ENCODE data around the gene SIL1.
"Not testable (repeated sequence)": the region's sequence is repeated elsewhere in the genome, so short reads cannot be mapped to it uniquely, and the experiment has no call there.

Gene SIL1

DNA sequence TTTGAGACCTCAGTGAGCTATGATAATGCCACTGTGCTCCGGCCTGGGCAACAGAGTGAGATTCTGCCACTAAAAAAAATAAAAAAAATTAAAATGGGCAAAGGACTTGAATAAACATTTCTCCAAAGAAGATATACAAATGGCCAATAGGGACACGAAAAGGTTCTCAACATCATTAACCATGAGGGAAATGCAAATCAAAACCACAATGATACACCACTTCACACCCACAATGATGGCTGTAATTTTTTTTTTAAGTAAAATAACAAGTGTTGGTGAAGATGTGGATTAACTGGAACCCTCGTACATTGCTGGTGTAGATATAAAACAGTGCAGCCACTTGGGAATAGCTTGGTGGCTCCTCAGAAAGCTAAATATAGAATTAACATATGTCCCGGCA is 68.0 kb downstream of the SIL1 start:
- no peak for DNase-seq
- H3K36me3 Mint-ChIP-seq (ENCODE audit: low read depth) = peaks cover 4% of the 10 kb centered on the region
- no peaks in the 10 kb centered on the region for H3K9me3 Mint-ChIP-seq
- no peaks in the 10 kb centered on the region for H3K4me1 Mint-ChIP-seq
- H3K27me3 Mint-ChIP-seq = no peaks in the 10 kb centered on the region
- no peak overlapping the region for H3K27ac Mint-ChIP-seq
- peak; percentile 49 for ATAC-seq
- H3K4me3 Mint-ChIP-seq = no peak overlapping the region

DNA sequence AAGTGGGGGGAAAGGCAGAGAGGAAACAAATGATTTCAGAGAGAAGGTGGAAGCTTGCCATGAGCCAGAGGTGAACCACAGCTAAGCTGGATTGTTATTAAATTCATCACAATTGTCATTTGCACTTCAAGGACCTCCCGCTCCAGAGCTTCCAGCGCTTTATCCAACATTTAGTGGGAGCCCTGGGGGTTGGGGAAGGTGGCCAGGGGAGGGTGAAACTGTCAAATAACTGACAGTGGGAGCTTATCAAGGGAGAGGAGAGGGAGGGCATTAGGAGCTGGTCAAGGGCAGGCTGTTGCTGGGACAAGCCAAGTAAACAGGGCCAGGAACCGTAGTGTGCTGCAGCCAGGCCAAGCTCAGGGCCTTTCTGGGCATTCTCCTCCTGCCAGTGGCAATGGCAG is 71.5 kb downstream of the SIL1 start:
- ATAC-seq (no peak), DNase-seq (no peak)
- H3K9me3 Mint-ChIP-seq = no peaks in the 10 kb centered on the region
- H3K27ac Mint-ChIP-seq = no peak overlapping the region
- H3K36me3 Mint-ChIP-seq (ENCODE audit: low read depth) = peaks cover 16% of the 10 kb centered on the region
- H3K4me1 Mint-ChIP-seq = no peaks in the 10 kb centered on the region
- no peaks in the 10 kb centered on the region for H3K27me3 Mint-ChIP-seq
- no peak overlapping the region for H3K4me3 Mint-ChIP-seq

DNA sequence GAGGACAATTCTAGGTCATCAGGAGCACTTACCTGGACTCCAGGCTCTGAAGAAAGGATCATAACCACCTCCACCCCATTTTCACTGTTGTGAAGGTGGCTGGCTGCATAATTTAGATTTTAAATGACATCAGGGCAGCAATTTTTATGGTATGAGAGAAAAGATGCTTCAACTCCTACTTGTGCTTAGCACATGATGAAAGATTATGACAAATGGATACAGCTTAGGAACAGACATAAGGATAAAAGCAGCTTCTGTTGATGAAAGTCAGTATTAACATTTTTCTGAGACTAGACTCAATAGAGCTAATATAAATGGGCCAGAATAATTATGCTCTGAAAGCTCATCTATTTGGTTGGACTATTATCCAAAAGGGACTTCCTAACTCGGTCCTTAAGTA is 72.2 kb downstream of the SIL1 start:
- ATAC-seq (no peak), DNase-seq (no peak)
- no peaks in the 10 kb centered on the region for H3K27me3 Mint-ChIP-seq
- H3K9me3 Mint-ChIP-seq = no peaks in the 10 kb centered on the region
- H3K27ac Mint-ChIP-seq = no peak overlapping the region
- H3K36me3 Mint-ChIP-seq (ENCODE audit: low read depth) = peaks cover 19% of the 10 kb centered on the region
- no peaks in the 10 kb centered on the region for H3K4me1 Mint-ChIP-seq
- no peak overlapping the region for H3K4me3 Mint-ChIP-seq

DNA sequence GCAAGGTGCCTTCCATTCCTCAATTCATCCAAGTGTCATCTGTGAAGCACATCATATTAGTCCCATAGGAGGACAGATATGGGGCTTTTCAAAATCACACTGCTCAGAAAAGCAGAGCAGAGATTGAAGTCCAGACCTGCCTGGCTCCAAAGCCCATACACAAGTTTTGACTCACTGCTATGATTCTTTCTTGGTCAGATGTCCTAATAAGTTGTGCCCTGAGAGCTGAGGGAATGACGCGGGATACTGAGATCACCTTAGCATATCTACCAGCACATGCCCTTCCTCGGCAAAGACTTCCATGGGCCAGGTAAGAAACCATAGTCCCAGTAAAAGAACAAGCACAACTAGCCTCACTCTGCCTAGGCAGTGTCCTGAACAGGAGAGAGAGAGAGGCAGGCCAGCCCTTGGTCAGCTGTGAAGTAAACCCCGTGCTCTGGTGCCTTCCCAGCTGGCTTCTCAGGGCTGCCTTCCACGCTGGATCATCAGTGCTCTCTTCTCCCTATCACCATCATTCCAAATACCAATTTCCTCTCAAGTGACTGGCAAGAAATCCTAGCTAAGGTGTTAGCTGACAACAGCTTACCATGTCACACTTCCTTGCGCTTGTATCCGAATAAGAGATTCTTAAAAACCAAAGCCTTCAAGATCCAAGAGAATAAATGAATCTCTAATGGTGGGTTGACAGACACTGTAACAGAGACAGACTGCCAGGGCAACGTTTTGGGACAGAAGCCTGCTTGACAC is 73.2 kb downstream of the SIL1 start:
- H3K4me3 Mint-ChIP-seq = no peak overlapping the region
- DNase-seq (no peak), ATAC-seq (no peak)
- H3K36me3 Mint-ChIP-seq (ENCODE audit: low read depth) = peaks cover 22% of the 10 kb centered on the region
- H3K27ac Mint-ChIP-seq = no peak overlapping the region
- no peaks in the 10 kb centered on the region for H3K9me3 Mint-ChIP-seq
- H3K27me3 Mint-ChIP-seq = no peaks in the 10 kb centered on the region
- H3K4me1 Mint-ChIP-seq = no peaks in the 10 kb centered on the region

DNA sequence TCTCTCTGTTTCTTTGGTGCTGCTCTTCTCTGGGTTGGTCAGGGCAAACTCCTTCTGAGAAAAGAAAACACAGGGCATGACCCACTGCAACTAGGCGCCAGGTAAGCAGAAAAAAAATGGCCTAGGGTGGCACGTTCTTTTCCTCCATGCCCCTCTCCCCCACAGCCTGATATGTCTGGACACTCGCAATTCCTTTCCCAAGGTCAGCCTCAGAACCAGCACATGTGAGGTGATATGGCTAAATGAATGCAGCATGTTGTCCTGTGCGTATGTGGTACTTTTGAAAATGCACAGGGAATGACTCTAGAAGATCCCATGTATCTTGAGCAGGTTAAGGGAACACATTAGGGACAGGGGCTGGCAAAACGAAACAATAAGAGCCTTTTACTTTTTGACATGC is 77.0 kb downstream of the SIL1 start:
- ATAC-seq = no peak
- Mint-ChIP-seq H3K4me1 (no peaks in the 10 kb centered on the region), H3K4me3 (no peak overlapping the region), H3K27ac (no peak overlapping the region), H3K9me3 (no peaks in the 10 kb centered on the region), H3K36me3 (ENCODE audit: low read depth) (peaks cover 34% of the 10 kb centered on the region), H3K27me3 (no peaks in the 10 kb centered on the region)
- DNase-seq = no peak

DNA sequence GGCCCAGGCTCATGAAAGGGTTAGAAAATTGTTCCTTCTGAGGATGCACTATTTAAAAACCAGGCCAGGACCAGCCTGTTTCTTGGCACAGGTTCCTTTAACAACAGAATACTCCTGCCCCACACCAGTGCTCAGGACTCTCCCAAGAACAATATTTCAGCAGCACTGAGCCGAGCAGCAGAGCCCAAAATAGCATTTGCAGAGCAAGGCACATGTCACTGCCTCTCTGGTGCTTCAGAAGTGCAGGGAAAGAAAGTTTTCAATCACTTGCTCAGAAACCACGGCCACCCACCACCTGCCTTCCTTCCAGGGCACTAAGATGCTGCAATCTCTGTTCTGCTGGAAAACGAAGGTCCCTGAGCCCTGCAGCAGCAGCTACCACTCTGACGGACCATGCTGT is 77.6 kb downstream of the SIL1 start:
- Mint-ChIP-seq H3K36me3 (ENCODE audit: low read depth) (peaks cover 35% of the 10 kb centered on the region), H3K27ac (no peak overlapping the region), H3K4me1 (no peaks in the 10 kb centered on the region), H3K27me3 (no peaks in the 10 kb centered on the region), H3K4me3 (no peak overlapping the region), H3K9me3 (no peaks in the 10 kb centered on the region)
- ATAC-seq = no peak
- DNase-seq = no peak

GRCh38 chr5:139118804-139119203 is 79.4 kb downstream of the SIL1 start:
- H3K27me3 Mint-ChIP-seq = no peaks in the 10 kb centered on the region
- H3K9me3 Mint-ChIP-seq = no peaks in the 10 kb centered on the region
- ATAC-seq (no peak), DNase-seq (no peak)
- no peaks in the 10 kb centered on the region for H3K4me1 Mint-ChIP-seq
- peaks cover 36% of the 10 kb centered on the region for H3K36me3 Mint-ChIP-seq (ENCODE audit: low read depth)
- no peak overlapping the region for H3K4me3 Mint-ChIP-seq
- H3K27ac Mint-ChIP-seq = no peak overlapping the region

- Mint-ChIP-seq H3K4me1 (no peaks in the 10 kb centered on the region), H3K27me3 (no peaks in the 10 kb centered on the region), H3K36me3 (ENCODE audit: low read depth) (peaks cover 37% of the 10 kb centered on the region), H3K4me3 (no peak overlapping the region), H3K9me3 (peaks cover 4% of the 10 kb centered on the region), H3K27ac (no peak overlapping the region)
- ATAC-seq (no peak), DNase-seq (no peak)
These were observed 80.8 kb downstream of the SIL1 start for GRCh38 chr5:139117342-139117884.

DNA sequence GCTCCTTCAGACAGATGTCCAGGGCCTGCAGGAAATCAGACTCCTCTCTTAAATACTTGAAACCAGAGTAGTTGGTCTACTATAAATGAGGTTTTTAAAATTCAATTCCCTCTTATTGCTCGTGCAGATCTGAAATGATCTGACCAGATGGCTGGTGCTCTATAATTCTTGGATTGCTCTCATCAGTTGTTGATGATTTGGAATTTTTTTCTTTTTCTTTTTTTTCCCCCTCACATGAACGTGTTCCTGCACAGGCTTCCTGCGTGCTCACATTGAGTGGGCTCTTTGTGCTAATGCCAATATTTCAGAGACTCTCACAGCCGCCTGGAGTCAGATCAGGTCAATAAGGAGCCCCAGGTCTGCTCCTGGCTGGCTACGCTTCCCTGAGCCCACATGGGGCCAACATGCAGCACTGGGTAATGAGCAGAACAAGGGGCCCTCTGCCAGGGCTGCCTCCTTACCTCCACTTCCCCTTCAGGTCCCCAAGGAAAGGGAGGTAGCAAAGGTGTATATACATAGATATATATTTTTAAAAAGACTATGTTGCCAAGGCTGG is 82.0 kb downstream of the SIL1 start:
- ATAC-seq (no peak), DNase-seq (no peak)
- H3K4me1 Mint-ChIP-seq = no peaks in the 10 kb centered on the region
- no peak overlapping the region for H3K4me3 Mint-ChIP-seq
- no peak overlapping the region for H3K27ac Mint-ChIP-seq
- peaks cover 32% of the 10 kb centered on the region for H3K36me3 Mint-ChIP-seq (ENCODE audit: low read depth)
- H3K27me3 Mint-ChIP-seq = no peaks in the 10 kb centered on the region
- H3K9me3 Mint-ChIP-seq = peaks cover 4% of the 10 kb centered on the region

DNA sequence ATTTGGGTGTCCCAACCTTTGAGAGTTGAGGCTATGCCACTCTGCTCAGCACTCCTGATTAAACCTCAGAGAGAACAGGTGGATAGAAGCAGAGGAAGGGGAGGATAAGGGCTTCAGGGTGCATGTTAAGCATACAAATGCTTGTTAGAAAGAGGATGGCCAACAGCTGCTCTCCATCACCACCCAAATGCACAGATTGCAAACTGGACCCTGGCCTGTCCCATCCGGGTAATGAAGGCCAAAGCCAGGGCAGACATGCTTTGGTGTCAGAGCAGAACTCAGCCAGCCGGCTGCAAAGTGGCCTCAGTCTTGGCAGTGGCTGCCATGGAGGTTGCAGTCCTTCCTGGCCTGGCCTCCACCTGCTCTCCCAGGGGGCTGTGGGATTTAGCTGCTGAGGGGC is 84.3 kb downstream of the SIL1 start:
- H3K9me3 Mint-ChIP-seq = peaks cover 4% of the 10 kb centered on the region
- no peak overlapping the region for H3K4me3 Mint-ChIP-seq
- H3K36me3 Mint-ChIP-seq (ENCODE audit: low read depth) = peaks cover 19% of the 10 kb centered on the region
- ATAC-seq (no peak), DNase-seq (no peak)
- H3K27me3 Mint-ChIP-seq = no peaks in the 10 kb centered on the region
- no peak overlapping the region for H3K27ac Mint-ChIP-seq
- H3K4me1 Mint-ChIP-seq = no peaks in the 10 kb centered on the region

GRCh38 chr5:139112362-139112761 is 85.8 kb downstream of the SIL1 start:
- not testable (repeated sequence) for DNase-seq, H3K9me3 Mint-ChIP-seq, H3K4me3 Mint-ChIP-seq, H3K4me1 Mint-ChIP-seq, ATAC-seq, H3K27me3 Mint-ChIP-seq, H3K27ac Mint-ChIP-seq
- peaks cover 13% of the 10 kb centered on the region for H3K36me3 Mint-ChIP-seq (ENCODE audit: low read depth)

DNA sequence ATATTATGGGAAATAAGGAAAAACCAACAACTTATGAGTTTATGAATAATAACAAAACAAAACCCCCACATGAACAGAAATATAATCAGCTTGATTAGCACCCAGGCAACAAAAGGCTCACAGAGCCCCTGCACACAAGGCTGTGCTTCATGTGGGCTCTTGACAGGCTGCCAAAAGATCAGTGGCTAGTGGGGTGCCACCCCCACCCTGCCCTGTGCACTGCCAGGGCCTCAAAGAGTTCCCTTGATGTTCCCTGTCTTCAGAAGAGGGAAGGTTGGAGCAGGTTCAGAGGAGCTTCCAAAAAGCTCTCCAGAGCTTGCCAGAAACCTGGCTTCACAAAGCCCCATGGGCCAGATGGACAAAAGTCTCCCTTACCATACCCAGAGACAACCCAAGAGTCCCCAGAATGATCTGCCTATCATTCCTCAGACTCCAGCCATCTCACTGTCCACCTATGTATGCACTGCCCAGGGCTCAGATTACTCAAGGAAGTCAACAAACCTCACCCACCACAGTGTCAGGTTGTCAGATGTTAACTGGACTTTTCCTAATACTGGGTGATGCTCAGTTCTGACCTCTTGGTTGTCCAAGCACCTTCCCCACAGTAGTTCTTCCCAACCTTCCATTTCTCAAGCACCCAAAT is 87.5 kb downstream of the SIL1 start:
- DNase-seq (no peak), ATAC-seq (no peak)
- no peak overlapping the region for H3K27ac Mint-ChIP-seq
- no peaks in the 10 kb centered on the region for H3K4me1 Mint-ChIP-seq
- no peaks in the 10 kb centered on the region for H3K27me3 Mint-ChIP-seq
- peaks cover 4% of the 10 kb centered on the region for H3K9me3 Mint-ChIP-seq
- no peak overlapping the region for H3K4me3 Mint-ChIP-seq
- peaks cover 11% of the 10 kb centered on the region for H3K36me3 Mint-ChIP-seq (ENCODE audit: low read depth)

DNA sequence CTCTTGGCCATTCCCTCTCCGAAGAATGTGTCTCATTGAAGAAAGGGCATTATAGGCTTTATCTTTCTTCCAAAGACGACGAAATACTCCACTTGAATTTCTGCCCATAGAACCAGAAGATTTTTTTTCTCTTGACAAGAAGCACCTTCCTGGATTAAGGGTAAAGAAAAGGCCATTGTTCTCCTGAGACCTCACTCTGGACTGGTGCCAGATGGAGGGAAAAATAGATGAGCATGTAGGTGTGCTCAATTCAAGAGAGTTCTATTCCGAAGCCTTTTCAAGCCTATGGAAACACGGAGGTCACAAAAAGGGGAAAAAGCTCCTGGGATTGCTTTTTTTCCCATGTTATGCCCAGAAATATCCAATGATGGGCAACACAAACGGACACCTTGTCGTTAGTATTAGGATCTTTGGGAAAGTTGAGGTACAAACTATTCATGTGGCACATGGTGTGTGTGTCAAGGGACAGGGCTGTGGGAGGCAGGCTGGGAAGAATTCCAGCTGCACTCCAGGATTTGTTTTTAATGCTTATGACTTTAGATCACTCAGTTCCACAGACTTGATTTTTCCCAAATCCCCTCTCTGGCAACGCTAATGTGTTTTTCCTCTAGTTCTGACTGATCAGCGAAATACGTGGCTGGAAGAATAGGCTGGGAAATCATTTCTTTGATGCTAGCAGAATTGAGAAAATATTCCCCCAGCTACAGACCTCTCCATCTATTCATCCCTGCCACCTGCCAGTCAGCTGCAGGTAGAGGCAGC is 89.9 kb downstream of the SIL1 start:
- ATAC-seq (no peak), DNase-seq (no peak)
- H3K27ac Mint-ChIP-seq = no peak overlapping the region
- H3K4me1 Mint-ChIP-seq = no peaks in the 10 kb centered on the region
- H3K4me3 Mint-ChIP-seq = no peak overlapping the region
- H3K9me3 Mint-ChIP-seq = peaks cover 1% of the 10 kb centered on the region
- H3K36me3 Mint-ChIP-seq (ENCODE audit: low read depth) = peaks cover under 1% of the 10 kb centered on the region
- no peaks in the 10 kb centered on the region for H3K27me3 Mint-ChIP-seq

- Mint-ChIP-seq H3K27ac (no peak overlapping the region), H3K36me3 (ENCODE audit: low read depth) (no peaks in the 10 kb centered on the region), H3K9me3 (no peaks in the 10 kb centered on the region), H3K27me3 (no peaks in the 10 kb centered on the region), H3K4me1 (no peaks in the 10 kb centered on the region), H3K4me3 (no peak overlapping the region)
- DNase-seq (no peak), ATAC-seq (no peak)
These were observed 92.5 kb downstream of the SIL1 start for GRCh38 chr5:139105621-139106071.

Data from activated naive CD8-positive, alpha-beta T cell treated with anti-CD3 and anti-CD28 coated beads, Interleukin-2, amount 50 U/mL, for 24 hours (primary cell).